Measurements from ENCODE around the gene XRCC5.

Gene XRCC5

DNA sequence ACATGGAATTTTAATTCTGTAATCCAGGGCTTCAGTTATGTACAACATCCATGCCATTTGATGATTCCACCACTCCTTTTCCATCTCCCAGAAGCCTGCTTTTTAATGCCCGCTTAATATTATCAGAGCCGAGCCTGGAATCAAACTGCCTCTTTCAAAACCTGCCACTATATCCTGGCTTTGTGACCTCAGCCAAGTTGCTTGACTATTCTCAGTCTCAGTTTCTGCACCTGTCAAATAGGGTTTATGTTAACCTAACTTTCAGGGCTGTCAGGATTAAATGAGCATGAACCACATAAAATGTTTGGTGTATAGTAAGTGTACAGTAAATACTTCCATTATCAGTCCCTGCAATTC is 108.7 kb downstream of the XRCC5 start:
- ChIA-PET POLR2A (interaction anchor here (0.6 kb wide), 1 partner anchor 20 kb away, joined by 3 read pairs; no protein-coding TSS in a partner anchor), CTCF (interaction anchor here (1.7 kb wide), 1 partner anchor 449 kb away, joined by 3 read pairs; no protein-coding TSS in a partner anchor)
- peaks cover 2% of the 10 kb centered on the region; the same call in 1 of the 2 replicates for H3K4me1 ChIP-seq (ENCODE audit: control insufficient read depth, insufficient read depth, low read length)
- no peaks in the 10 kb centered on the region for H3K9me3 ChIP-seq (ENCODE audit: control insufficient read depth, insufficient read depth, low read depth, low read length)
- TF ChIP-seq SP2 (tag by site-specific recombination; IDR thresholded peaks at IDR 0.05) (no peak), ZNF76 (tag by site-specific recombination; IDR thresholded peaks at IDR 0.05; ENCODE audit: borderline replicate concordance, low read depth) (no peak), PRDM1 (tag by site-specific recombination; IDR thresholded peaks at IDR 0.05) (no peak)
- no peak overlapping the region for H3K27ac ChIP-seq (ENCODE audit: extremely low read depth, low read depth, low read length)
- no peak overlapping the region for H3K4me3 ChIP-seq (ENCODE audit: low read depth, low read length)
- peaks cover 0 to 17% of the 10 kb centered on the region in 2 experiments; a peak in 1 of 3 replicates for H3K36me3 ChIP-seq (ENCODE audit: control insufficient read depth in 2 of 2, insufficient read depth in 1 of 2, low read length in 2 of 2)

DNA sequence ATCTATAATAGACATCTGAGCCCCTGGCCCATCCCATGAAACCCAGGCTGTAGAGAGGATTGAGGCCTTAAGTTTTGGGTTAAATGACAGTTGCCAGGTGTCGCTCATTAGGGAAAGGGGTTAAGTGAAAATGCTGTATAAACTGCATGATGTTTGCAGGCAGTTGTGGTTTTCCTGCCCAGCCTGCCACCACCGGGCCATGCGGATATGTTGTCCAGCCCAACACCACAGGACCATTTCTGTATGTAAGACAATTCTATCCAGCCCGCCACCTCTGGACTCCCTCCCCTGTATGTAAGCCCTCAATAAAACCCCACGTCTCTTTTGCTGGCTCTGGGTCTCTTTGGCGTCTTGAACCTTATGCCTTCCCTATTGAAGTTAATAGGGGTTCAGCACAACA is 110.7 kb downstream of the XRCC5 start:
- CTCF ChIA-PET = interaction anchor here (0.6 kb wide), 1 partner anchor 854 kb away, joined by 3 read pairs; no protein-coding TSS in a partner anchor
- H3K9me3 ChIP-seq (ENCODE audit: control insufficient read depth, insufficient read depth, low read depth, low read length) = no peaks in the 10 kb centered on the region
- peaks cover 0 to 14% of the 10 kb centered on the region in 2 experiments; a peak in 1 of 3 replicates for H3K36me3 ChIP-seq (ENCODE audit: control insufficient read depth in 2 of 2, insufficient read depth in 1 of 2, low read length in 2 of 2)
- H3K4me1 ChIP-seq (ENCODE audit: control insufficient read depth, insufficient read depth, low read length) = peaks cover 2% of the 10 kb centered on the region; the same call in 1 of the 2 replicates
- TF ChIP-seq ZNF114 (tag by site-specific recombination; IDR thresholded peaks at IDR 0.05) = no peak
- TF ChIP-seq ZNF341 (tag by site-specific recombination; IDR thresholded peaks at IDR 0.05; ENCODE audit: low read depth) = no peak
- TF ChIP-seq, protein P1, sequence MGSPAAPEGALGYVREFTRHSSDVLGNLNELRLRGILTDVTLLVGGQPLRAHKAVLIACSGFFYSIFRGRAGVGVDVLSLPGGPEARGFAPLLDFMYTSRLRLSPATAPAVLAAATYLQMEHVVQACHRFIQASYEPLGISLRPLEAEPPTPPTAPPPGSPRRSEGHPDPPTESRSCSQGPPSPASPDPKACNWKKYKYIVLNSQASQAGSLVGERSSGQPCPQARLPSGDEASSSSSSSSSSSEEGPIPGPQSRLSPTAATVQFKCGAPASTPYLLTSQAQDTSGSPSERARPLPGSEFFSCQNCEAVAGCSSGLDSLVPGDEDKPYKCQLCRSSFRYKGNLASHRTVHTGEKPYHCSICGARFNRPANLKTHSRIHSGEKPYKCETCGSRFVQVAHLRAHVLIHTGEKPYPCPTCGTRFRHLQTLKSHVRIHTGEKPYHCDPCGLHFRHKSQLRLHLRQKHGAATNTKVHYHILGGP (tag by site-specific recombination; IDR thresholded peaks at IDR 0.05) = no peak
- TF ChIP-seq ZNF324 (tag by site-specific recombination; IDR thresholded peaks at IDR 0.05) = no peak
- no peak for TF ChIP-seq ZSCAN16 (tag by site-specific recombination; IDR thresholded peaks at IDR 0.05)
- TF ChIP-seq ZNF404 (tag by site-specific recombination; IDR thresholded peaks at IDR 0.05) = no peak
- no peak for TF ChIP-seq TCF7L2 (IDR thresholded peaks at IDR 0.05; ENCODE audit: borderline replicate concordance, low read depth, low read length)
- H3K27ac ChIP-seq (ENCODE audit: extremely low read depth, low read depth, low read length) = no peak overlapping the region
- POLR2A ChIA-PET = no interaction called here
- no peak overlapping the region for H3K4me3 ChIP-seq (ENCODE audit: low read depth, low read length)

DNA sequence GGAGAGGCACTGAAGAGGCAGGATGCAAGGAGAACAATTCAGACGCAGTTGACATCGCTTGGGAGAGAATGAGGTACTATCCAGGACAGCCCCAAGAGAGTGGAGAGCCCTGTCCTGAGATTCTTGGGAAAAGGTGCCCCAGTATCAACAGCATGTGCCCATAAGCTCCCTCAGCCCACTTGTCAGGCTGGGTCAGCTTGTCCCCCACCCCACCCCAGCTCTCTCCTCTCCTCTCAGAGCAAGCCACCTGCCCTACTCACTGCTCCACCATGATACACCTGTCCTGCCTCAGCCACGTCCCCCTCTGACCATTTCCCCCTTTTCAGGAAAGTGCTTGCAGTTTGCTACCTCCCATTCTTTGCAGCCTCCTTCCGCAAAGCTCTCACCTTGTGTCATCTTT is 111.8 kb downstream of the XRCC5 start:
- ChIA-PET POLR2A (no interaction called here), CTCF (interaction anchor here (1.2 kb wide), 1 partner anchor 9 kb away, joined by 3 read pairs; no protein-coding TSS in a partner anchor)
- Histone ChIP-seq H3K9me3 (ENCODE audit: control insufficient read depth, insufficient read depth, low read depth, low read length) (no peaks in the 10 kb centered on the region), H3K27ac (ENCODE audit: extremely low read depth, low read depth, low read length) (no peak overlapping the region), H3K4me1 (ENCODE audit: control insufficient read depth, insufficient read depth, low read length) (peaks cover 2% of the 10 kb centered on the region; the same call in 1 of the 2 replicates), H3K36me3 (ENCODE audit: control insufficient read depth in 2 of 2, insufficient read depth in 1 of 2, low read length in 2 of 2) (peaks cover 0 to 14% of the 10 kb centered on the region in 2 experiments; a peak in 1 of 3 replicates), H3K4me3 (ENCODE audit: low read depth, low read length) (no peak overlapping the region)
- TF ChIP-seq, protein P2, sequence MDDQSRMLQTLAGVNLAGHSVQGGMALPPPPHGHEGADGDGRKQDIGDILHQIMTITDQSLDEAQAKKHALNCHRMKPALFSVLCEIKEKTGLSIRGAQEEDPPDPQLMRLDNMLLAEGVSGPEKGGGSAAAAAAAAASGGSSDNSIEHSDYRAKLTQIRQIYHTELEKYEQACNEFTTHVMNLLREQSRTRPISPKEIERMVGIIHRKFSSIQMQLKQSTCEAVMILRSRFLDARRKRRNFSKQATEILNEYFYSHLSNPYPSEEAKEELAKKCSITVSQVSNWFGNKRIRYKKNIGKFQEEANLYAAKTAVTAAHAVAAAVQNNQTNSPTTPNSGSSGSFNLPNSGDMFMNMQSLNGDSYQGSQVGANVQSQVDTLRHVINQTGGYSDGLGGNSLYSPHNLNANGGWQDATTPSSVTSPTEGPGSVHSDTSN (CRISPR knock-in tag; IDR thresholded peaks at IDR 0.05) = no peak
- TF ChIP-seq, protein P3, sequence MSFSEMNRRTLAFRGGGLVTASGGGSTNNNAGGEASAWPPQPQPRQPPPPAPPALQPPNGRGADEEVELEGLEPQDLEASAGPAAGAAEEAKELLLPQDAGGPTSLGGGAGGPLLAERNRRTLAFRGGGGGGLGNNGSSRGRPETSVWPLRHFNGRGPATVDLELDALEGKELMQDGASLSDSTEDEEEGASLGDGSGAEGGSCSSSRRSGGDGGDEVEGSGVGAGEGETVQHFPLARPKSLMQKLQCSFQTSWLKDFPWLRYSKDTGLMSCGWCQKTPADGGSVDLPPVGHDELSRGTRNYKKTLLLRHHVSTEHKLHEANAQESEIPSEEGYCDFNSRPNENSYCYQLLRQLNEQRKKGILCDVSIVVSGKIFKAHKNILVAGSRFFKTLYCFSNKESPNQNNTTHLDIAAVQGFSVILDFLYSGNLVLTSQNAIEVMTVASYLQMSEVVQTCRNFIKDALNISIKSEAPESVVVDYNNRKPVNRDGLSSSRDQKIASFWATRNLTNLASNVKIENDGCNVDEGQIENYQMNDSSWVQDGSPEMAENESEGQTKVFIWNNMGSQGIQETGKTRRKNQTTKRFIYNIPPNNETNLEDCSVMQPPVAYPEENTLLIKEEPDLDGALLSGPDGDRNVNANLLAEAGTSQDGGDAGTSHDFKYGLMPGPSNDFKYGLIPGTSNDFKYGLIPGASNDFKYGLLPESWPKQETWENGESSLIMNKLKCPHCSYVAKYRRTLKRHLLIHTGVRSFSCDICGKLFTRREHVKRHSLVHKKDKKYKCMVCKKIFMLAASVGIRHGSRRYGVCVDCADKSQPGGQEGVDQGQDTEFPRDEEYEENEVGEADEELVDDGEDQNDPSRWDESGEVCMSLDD (tag by site-specific recombination; IDR thresholded peaks at IDR 0.05) = no peak
- TF ChIP-seq SP3 (tag by site-specific recombination; IDR thresholded peaks at IDR 0.05) = no peak
- no peak for TF ChIP-seq ZNF561 (tag by site-specific recombination; IDR thresholded peaks at IDR 0.05; ENCODE audit: borderline replicate concordance)
- TF ChIP-seq ZBTB1 (tag by site-specific recombination; IDR thresholded peaks at IDR 0.05) = no peak
- TF ChIP-seq ZNF214 (tag by site-specific recombination; IDR thresholded peaks at IDR 0.05; ENCODE audit: borderline replicate concordance) = no peak
- TF ChIP-seq, protein P4, sequence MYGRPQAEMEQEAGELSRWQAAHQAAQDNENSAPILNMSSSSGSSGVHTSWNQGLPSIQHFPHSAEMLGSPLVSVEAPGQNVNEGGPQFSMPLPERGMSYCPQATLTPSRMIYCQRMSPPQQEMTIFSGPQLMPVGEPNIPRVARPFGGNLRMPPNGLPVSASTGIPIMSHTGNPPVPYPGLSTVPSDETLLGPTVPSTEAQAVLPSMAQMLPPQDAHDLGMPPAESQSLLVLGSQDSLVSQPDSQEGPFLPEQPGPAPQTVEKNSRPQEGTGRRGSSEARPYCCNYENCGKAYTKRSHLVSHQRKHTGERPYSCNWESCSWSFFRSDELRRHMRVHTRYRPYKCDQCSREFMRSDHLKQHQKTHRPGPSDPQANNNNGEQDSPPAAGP (tag by site-specific recombination; IDR thresholded peaks at IDR 0.05) = no peak
- no peak for TF ChIP-seq WT1 (tag by site-specific recombination; IDR thresholded peaks at IDR 0.05)
- no peak for TF ChIP-seq ZNF830 (tag by site-specific recombination; IDR thresholded peaks at IDR 0.05; ENCODE audit: low read depth)
- TF ChIP-seq ZNF426 (tag by site-specific recombination; IDR thresholded peaks at IDR 0.05) = no peak
- TF ChIP-seq ZNF292 (tag by site-specific recombination; IDR thresholded peaks at IDR 0.05; ENCODE audit: borderline replicate concordance, low read depth) = no peak
- no peak for TF ChIP-seq ZNF777 (tag by site-specific recombination; IDR thresholded peaks at IDR 0.05; ENCODE audit: borderline replicate concordance)
- no peak for TF ChIP-seq MYNN (tag by site-specific recombination; IDR thresholded peaks at IDR 0.05; ENCODE audit: borderline replicate concordance)
- no peak for TF ChIP-seq ZBTB21 (tag by site-specific recombination; IDR thresholded peaks at IDR 0.05)
- no peak for TF ChIP-seq TRIM28 (IDR thresholded peaks at IDR 0.05; ENCODE audit: borderline replicate concordance, low read length)
- no peak for TF ChIP-seq ZFHX2 (tag by site-specific recombination; conservative IDR thresholded peaks at IDR 0.05)

Data from HEK293 (cell line).